ENCODE results near the gene SPECC1. TPM values are rescaled to one million over a fixed set of nuclear protein-coding genes. Genes with fewer than 3 reads are reported as not detected.
"Not testable (repeated sequence)": the region's sequence is repeated elsewhere in the genome, so short reads cannot be mapped to it uniquely, and the experiment has no call there.

SPECC1 gene
- total RNA-seq, 1 donor from 2014 or later, result 6.3 TPM

DNA sequence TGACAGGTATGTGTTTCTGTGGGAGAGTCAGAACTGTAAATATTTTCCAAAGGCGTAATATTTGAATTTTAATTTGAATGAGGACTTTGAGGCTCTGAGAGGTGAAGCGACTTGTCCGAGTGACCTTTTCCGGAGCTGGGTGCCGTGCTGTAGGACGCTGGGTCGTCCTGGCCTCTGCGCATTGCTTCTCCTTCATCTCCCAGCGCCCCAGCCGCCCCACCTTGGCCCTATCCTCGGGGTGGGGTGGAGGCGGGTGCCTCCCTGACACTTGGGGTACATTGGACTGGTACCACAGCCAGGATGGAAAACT is 147.8 kb downstream of the SPECC1 start:
- intact Hi-C loops (cut with micrococcal nuclease), result no loop called here

GRCh38 chr17:20158580-20158979 is 149.4 kb downstream of the SPECC1 start:
- intact Hi-C loops (cut with micrococcal nuclease), result no loop called here

DNA sequence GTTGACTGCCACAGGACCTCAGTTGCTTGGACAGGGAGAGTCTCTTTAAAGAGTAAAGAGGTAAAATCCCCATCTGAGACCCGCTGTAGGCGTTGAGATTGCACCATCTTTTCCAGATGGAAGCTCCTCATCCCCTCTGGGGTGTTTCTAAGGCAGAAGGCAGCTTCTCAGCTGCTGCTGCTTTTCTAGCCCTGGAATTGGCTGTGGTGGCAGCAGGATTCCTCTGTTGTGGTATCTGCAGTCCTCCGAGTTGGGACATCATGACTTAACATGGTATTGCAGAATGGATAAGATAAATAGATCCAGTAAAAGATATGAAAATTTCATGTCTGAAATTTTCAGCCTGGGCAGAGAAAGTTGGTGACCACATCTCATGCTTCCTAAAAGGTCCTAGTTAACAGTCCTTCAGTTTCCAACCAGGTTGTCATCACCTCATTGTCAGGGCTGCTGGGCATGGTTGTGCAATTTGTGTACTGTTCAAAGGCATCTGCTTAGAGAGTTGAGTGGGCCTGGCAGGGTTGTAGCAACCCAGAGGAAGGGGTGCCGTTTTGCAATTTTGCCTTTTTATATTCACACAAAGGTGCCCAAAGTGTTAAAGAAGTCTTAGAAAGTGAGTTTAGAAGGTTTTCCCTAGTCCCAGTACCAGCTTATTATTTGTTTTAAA is 150.4 kb downstream of the SPECC1 start:
- intact Hi-C loops (cut with micrococcal nuclease), result no loop called here

GRCh38 chr17:20165516-20165915 is 156.4 kb downstream of the SPECC1 start:
- intact Hi-C loops (cut with micrococcal nuclease), result not testable (repeated sequence)

GRCh38 chr17:20170085-20170484 is 160.9 kb downstream of the SPECC1 start:
- intact Hi-C loops (cut with micrococcal nuclease), result no loop called here

- intact Hi-C loops (cut with micrococcal nuclease), result no loop called here
These were observed 162.7 kb downstream of the SPECC1 start for GRCh38 chr17:20171741-20172365.

- intact Hi-C loops (cut with micrococcal nuclease), result no loop called here
These were observed 163.2 kb downstream of the SPECC1 start for GRCh38 chr17:20172376-20172775.

DNA sequence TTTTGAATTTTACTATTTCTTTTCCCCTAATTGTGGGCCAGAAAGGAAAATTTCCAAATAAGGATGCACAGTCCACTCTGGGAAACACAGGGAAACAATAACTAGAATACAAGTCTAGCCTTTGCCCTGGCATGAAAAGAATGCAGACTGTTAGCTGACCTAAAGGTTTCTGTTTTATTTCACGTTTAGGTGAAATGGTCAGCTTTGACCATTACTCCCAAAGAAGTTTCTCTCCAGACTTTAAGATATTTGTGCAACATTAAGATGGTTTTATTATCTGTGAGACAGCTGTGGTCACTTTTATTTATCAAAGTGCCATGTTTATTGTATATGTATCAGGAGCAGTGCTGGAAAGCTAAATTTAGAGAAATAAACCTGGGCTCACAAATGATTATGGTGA is 163.9 kb downstream of the SPECC1 start:
- intact Hi-C loops (cut with micrococcal nuclease), result no loop called here

GRCh38 chr17:20174588-20175265 is 165.6 kb downstream of the SPECC1 start:
- intact Hi-C loops (cut with micrococcal nuclease), result no loop called here

DNA sequence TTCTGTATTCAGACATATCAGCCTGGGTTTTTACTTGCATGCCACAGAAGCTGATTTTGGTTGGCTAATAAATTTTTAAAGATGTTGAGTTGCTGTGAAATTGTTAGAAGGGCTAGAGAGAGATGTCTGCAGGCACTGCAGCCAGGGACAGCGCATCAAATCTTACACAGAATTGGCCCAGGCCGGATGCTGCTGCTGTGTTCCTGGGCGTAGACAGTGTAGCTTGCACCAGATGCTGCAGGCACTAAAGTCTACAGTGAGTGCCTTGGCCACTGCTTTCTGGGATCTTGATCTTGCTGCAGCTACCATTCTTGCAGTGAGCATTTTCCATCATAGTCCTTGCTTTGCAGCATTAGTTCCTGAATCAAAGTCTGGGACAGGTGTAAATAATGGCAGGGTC is 169.9 kb downstream of the SPECC1 start:
- intact Hi-C loops (cut with micrococcal nuclease), result no loop called here

DNA sequence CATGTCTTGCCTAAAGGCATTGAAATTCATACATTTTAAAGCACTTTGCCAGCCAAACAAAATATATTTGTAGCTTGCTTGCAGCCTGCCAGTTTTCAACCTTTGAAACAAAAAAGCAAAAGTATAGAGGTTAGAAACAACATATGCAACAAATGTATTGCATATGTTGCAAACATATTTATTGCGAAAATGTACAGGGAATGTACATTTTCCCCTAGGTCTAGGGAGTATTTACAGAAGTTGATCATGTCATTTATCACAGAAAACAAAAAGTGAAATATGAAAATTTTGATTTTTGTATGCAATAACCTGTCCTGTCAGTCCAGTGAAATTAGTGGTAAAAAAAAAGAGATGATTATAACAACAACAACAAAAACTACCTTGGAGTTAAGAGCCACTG is 171.5 kb downstream of the SPECC1 start:
- intact Hi-C loops (cut with micrococcal nuclease), result no loop called here

DNA sequence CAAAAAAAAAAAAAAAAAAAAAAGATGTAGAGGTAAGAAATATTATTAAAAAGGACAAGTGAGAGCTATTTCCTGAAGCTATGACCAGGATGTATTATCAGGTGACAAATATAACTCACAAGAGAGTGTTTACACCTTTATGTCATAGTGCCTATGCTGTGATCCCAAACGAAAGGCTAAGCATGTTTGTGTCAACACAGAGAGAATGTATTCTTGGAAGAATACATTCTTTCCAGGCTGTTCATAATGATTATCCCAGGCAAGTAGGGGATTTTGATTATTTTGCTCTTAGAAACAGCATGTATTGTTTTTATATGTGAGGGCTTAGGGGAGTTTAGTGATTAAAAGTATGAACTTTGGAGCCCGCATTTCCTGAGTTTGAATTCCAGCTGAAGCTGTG is 175.0 kb downstream of the SPECC1 start:
- intact Hi-C loops (cut with micrococcal nuclease), result no loop called here

GRCh38 chr17:20184977-20185619 is 175.9 kb downstream of the SPECC1 start:
- intact Hi-C loops (cut with micrococcal nuclease), result no loop called here

DNA sequence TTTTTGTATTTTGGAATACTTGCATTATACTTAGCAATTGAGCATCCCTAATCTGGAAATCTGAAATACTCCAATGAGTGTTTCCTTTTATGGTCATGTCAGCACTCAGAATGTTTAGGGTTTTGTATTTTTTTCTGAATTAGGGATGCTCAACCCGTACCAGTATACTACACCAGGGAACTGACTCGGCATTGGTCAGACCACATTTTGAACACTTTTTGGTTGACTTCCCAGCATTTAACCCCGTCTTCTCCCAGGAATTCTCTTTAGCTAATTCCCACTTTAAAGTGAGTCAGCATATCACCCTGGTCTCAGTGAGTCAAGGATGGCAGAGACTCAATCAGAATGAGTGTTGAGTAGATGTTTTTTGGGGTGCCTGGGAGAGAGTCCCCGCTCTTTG is 177.9 kb downstream of the SPECC1 start:
- intact Hi-C loops (cut with micrococcal nuclease), result no loop called here

DNA sequence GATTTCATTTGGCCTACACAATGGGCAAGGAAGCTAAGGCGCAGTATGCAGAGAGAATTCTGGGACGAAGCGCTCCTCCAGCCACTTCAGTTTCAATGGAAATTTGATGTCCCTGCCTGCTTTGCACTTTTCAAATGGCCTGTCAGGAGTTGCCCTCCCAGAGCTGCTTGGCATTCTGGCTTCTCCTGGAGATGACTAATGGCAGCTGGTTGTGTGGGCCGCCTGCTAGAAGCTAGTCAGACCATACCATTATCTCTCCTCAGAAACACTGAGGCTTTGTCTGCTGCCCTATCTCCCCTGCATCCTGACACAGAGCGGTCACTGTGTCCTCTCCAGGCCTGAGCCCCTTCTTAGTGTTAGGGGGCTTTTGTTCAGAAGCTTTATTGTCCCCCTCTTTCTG is 180.1 kb downstream of the SPECC1 start:
- intact Hi-C loops (cut with micrococcal nuclease), result no loop called here

- intact Hi-C loops (cut with micrococcal nuclease), result no loop called here
These were observed 180.8 kb downstream of the SPECC1 start for GRCh38 chr17:20189979-20190378.

DNA sequence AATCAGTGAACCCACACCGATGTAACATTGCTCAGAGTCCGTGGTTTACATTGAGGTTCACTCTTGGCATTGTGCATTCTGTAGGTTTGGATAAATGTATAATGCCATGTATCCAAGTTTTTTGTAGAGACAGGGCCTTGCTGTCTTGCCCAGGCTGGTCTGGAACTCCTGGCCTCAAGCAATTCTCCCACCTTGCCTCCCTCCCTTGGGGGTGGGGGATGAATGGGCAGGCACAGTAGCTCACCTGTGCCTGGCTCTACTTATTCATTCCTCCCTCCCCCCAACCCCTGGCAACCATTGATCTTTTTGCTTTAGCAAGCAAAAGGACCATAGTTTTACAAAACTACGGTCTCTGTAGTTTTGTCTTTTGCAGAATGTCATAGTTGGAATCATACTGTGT is 181.4 kb downstream of the SPECC1 start:
- intact Hi-C loops (cut with micrococcal nuclease), result no loop called here

- intact Hi-C loops (cut with micrococcal nuclease), result no loop called here
These were observed 181.9 kb downstream of the SPECC1 start for GRCh38 chr17:20191056-20191455.

DNA sequence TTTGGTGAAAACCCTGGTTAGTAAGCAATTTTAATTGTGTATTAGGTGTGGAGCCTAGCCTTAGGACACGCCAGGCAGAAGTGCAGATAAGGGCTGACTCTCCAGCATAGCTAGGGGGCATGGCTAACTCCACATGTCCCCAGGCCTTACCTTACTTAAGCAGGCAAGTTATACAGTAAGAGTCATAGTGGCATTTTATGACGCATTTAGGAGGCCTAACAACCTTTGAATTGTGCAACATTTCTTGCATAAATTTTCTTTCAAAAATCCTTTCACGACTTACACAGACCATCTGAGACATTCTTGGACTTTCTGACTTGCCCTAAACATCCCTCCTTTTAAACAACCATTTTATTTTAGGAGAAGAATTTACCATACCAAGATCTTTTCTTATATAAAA is 187.1 kb downstream of the SPECC1 start:
- intact Hi-C loops (cut with micrococcal nuclease), result not testable (repeated sequence)

DNA sequence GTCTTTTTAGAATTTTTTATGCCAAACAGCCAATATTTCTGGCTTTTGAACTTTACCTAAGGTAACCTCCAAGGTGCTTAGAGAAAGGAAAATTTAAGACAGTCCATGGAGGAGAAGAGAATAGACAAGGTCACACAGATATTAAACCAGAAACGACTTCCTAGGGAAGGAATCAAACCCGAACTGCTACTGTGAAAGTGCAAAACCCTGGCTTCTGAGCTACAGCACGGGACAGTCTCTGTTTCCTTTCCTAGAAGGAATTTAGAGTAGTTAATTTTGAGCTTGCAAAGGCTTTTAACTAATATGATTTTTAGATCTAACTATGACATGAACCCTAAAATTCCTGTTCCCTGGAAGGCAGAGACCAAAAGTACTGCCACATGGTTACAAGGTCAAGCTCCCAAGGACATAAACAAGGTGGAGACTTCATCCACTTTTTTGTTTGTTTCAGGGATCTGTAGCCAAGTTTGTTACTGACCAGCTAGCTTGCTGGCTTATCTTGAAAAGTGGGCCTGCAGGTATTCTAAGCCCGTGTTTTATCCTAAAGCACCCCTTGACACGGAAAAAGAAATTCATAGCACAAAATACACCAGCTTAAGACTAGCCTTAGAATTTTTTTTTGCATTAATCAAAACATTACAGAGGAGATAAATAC is 188.2 kb downstream of the SPECC1 start:
- intact Hi-C loops (cut with micrococcal nuclease), result no loop called here

DNA sequence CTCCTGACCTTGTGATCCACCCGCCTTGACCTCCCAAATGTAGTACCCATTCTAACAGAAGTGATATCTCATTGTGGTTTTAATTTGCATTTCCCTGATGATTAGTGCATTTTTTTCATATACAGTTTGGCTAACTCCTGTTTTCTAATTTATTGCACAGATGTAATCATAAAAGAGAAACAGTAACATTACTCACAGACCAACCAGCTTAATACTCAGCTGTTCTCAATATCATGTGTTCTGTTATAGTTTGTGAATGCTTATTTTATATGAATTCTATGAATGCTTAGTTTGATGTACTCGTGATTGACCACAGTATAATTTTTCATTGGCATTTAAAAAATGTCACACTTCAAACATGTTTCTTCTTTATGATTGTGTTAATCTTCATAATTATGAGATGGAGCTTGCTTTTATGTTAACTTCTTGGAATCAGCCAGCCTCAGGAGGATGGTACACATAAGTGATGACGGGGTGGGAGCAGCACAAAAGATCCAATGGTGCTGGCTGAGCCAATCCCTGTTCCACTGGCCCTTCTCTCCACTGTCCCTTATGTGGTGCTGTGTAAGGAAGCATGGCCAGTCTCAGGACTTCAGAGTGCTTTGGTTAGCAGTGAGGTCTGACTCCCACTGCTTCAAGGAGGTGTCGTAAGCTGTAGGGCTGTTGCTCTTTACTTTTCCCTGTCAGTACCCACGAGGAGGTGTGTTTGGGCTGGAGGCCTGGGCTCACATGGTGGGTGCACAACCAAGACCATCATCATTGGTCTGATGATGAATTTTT is 191.0 kb downstream of the SPECC1 start:
- intact Hi-C loops (cut with micrococcal nuclease), result no loop called here

Data from T-helper 2 cell treated with Interferon-gamma antibody and Interleukin-4, amounts not matched to agents 100 ng/mL and 5 ng/mL, for 36 hours (primary cell).